Stimulated activated naive CD4-positive, alpha-beta T cell (primary cell): ENCODE results near the gene KRTAP9-4.
A peak's percentile ranks its signal among the peaks of the same experiment; 100 is the strongest.
"Not testable (repeated sequence)": the region's sequence is repeated elsewhere in the genome, so short reads cannot be mapped to it uniquely, and the experiment has no call there.

Experiments
- DNase-seq, 6 experiments: peaks; one replicate each; lab custom pipeline; 2025; lab: John Stamatoyannopoulos, UW

Gene KRTAP9-4

DNA sequence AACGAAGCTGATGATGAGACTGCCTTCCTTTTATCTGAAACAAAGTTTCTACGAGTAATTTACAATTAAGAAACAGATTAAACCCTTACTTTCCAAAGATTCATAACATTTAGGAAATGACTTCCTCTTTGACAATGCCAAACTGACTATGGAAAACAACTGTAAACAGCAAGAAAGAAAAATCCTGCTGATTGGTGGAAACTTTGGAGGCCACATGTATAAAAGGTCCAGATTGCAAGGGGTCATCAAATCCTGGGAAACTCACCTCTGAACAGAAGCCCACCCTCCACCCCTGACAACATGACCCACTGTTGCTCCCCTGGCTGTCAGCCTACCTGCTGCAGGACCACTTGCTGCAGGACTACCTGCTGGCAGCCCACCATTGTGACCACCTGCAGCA lies 15.6 kb downstream of the KRTAP9-4 start, which contains the start of gene KRTAP9-6:
Gene KRTAP9-6 (plus strand): TSS at position 301 of the 400 bp plus-strand sequence. CDS start 0 bp downstream, at position 301.
- DNase-seq: no peak

- no peak for DNase-seq
Measured at GRCh38 chr17:41267711-41268110, 18.2 kb downstream of the KRTAP9-4 start.

GRCh38 chr17:41271323-41271722 lies 21.8 kb downstream of the KRTAP9-4 start:
- not testable (repeated sequence) for DNase-seq

- DNase-seq: no peak
Measured at GRCh38 chr17:41271858-41272257, 22.4 kb downstream of the KRTAP9-4 start.

GRCh38 chr17:41275648-41276190 lies 26.2 kb downstream of the KRTAP9-4 start, which contains the start of gene KRTAP9-7:
Gene KRTAP9-7 (plus strand): TSS chr17:41275698. CDS start chr17:41275698, 0 bp downstream.
- DNase-seq: not testable (repeated sequence)

- DNase-seq: no peak
Measured at GRCh38 chr17:41278176-41278955, 28.9 kb downstream of the KRTAP9-4 start.

GRCh38 chr17:41284043-41284442 lies 34.6 kb downstream of the KRTAP9-4 start:
- DNase-seq: no peak

DNA sequence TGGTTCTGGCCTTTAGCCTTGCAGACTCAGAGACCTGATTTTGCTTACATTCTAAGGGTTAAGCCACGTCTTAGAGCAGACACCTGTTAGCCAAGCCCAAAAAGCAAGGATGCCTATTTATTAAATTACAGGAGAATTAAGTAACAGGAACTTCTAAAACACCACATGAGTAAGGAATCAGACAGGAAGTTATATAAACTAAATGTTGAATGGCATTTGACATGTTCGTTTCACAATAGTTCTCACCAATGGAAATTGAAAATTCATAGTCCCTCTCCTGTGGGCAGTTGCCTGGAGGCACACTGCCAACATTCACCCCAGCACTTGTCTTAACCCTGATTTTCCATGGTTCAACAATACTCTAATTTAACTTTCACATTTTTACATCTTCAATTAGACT lies 35.1 kb downstream of the KRTAP9-4 start:
- peak in 1 of 6 experiments; percentile 9 for DNase-seq

- DNase-seq: no peak
Measured at GRCh38 chr17:41287050-41287449, 37.6 kb downstream of the KRTAP9-4 start.

GRCh38 chr17:41294016-41294415 lies 44.5 kb downstream of the KRTAP9-4 start:
- DNase-seq: no peak

GRCh38 chr17:41296846-41297245 lies 47.4 kb downstream of the KRTAP9-4 start:
- DNase-seq: no peak

DNA sequence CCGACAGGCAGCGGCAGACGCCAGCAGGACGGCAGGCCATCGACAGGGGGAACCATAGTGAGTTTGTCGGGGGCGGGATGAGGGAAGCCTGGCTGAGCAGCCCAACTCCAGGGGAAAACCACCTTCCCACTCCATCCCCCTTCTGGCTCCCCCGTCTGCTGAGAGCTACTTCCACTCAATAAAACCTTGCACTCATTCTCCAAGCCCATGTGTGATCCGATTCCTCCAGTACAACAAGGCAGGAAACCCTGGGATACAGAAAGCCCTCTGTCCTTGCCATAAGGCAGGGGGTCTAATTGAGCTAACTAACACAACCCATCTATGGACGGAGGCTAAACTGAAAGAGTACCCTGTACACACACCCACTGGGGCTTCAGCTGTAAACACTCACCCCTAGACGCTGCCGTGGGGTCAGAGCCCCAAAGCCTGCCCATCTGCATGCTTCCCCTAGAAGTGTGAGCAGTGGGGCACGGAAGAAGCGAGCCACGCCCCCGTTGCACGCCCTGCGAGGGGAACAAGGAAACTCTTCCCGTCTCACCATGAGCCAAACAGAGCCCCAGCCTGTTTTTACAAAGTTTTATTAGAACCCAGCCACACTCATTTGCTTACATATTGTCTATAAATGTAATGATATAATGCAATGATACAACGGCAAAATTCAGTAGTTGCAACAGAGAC lies 49.1 kb downstream of the KRTAP9-4 start:
- DNase-seq: no peak
